GM21717 (cell line): ENCODE results near the gene VTI1A.

Source experiments
- ATAC-seq: cut with Tn5 transposase; IDR thresholded peaks from one replicate; pipeline ENCODE4 v1.9.1; 2021; ENCODE audit warnings: mild to moderate bottlenecking, moderate library complexity; ENCODE audit not compliant: unreplicated experiment

The VTI1A gene

GRCh38 chr10:112799038-112799437 is 352.0 kb downstream of the VTI1A start:
- no peak for ATAC-seq

GRCh38 chr10:112799726-112800510 is 352.9 kb downstream of the VTI1A start:
- no peak for ATAC-seq

GRCh38 chr10:112801004-112801403 is 354.0 kb downstream of the VTI1A start:
- ATAC-seq = no peak

GRCh38 chr10:112801748-112802147 is 354.7 kb downstream of the VTI1A start:
- no peak for ATAC-seq

- ATAC-seq = no peak
Measured at GRCh38 chr10:112802411-112803022, 355.5 kb downstream of the VTI1A start.

- ATAC-seq = no peak
Measured at GRCh38 chr10:112803961-112804401, 357.0 kb downstream of the VTI1A start.

GRCh38 chr10:112805254-112805590 is 358.2 kb downstream of the VTI1A start:
- no peak for ATAC-seq

- ATAC-seq = no peak
Measured at GRCh38 chr10:112805701-112806100, 358.7 kb downstream of the VTI1A start.

GRCh38 chr10:112807013-112807412 is 360.0 kb downstream of the VTI1A start:
- ATAC-seq = no peak

GRCh38 chr10:112809736-112810135 is 362.7 kb downstream of the VTI1A start:
- no peak for ATAC-seq

- no peak for ATAC-seq
Measured at GRCh38 chr10:112810711-112811151, 363.7 kb downstream of the VTI1A start.

GRCh38 chr10:112811741-112812551 is 364.9 kb downstream of the VTI1A start:
- ATAC-seq = no peak

GRCh38 chr10:112812586-112812985 is 365.6 kb downstream of the VTI1A start:
- ATAC-seq = no peak

- ATAC-seq = no peak
Measured at GRCh38 chr10:112813866-112814591, 367.0 kb downstream of the VTI1A start.

GRCh38 chr10:112815269-112816032 is 368.4 kb downstream of the VTI1A start:
- no peak for ATAC-seq

GRCh38 chr10:112816033-112816430 is 369.0 kb downstream of the VTI1A start:
- no peak for ATAC-seq

- no peak for ATAC-seq
Measured at GRCh38 chr10:112816891-112817290, 369.9 kb downstream of the VTI1A start.

GRCh38 chr10:112817981-112818777 is 371.2 kb downstream of the VTI1A start:
- ATAC-seq = no peak

GRCh38 chr10:112819231-112819630 is 372.2 kb downstream of the VTI1A start:
- ATAC-seq = no peak
